ENCODE data around the gene MBNL2. TPM values are rescaled to one million over a fixed set of nuclear protein-coding genes. Genes with fewer than 3 reads are reported as not detected.
A peak's percentile ranks its signal among the peaks of the same experiment; 100 is the strongest.

MBNL2 gene
- total and polyA plus RNA-seq, 10 of the 15 experiments (the other 5 are each of a cell fraction or from before 2014, with no cell fraction given), result 1.6 to 9.7 (median 6.7) TPM

GRCh38 chr13:97433727-97434396 is 211.7 kb downstream of the MBNL2 start, which contains the start of gene RAP2A (continued):
- TF ChIP-seq ZBTB11 (CRISPR knock-in tag; IDR thresholded peaks at IDR 0.05) (no peak), TARDBP (IDR thresholded peaks at IDR 0.05; ENCODE audit: borderline replicate concordance) (no peak), PBX3 (IDR thresholded peaks at IDR 0.05; ENCODE audit: insufficient replicate concordance, low read depth, low read length) (no peak), NRF1 (conservative IDR thresholded peaks at IDR 0.05; ENCODE audit: low read depth, low read length) (peak; percentile 22; the same call in 1 of the 2 replicates), KLF5 (IDR thresholded peaks at IDR 0.05; ENCODE audit: partially characterized antibody) (peak; percentile 85), CBX3 (IDR thresholded peaks at IDR 0.05; ENCODE audit: borderline replicate concordance, low read depth) (no peak), MYB (IDR thresholded peaks at IDR 0.05; ENCODE audit: borderline replicate concordance, low read depth, low read length) (no peak), PML (IDR thresholded peaks at IDR 0.05; ENCODE audit: low read length) (no peak), HDGF (IDR thresholded peaks at IDR 0.05) (no peak), RCOR1 (conservative IDR thresholded peaks at IDR 0.05; ENCODE audit: low read depth, low read length) (no peak), FOXM1 (IDR thresholded peaks at IDR 0.05; ENCODE audit: low read depth, low read length) (no peak), YBX1 (IDR thresholded peaks at IDR 0.05) (no peak), CREB1 (IDR thresholded peaks at IDR 0.05; ENCODE audit: low read depth) (peak; percentile 15; the same call in 1 of the 2 replicates), E4F1 (IDR thresholded peaks at IDR 0.05; ENCODE audit: borderline replicate concordance, partially characterized antibody) (no peak), TCF3 (IDR thresholded peaks at IDR 0.05; ENCODE audit: borderline replicate concordance, insufficient read depth, low read depth, low read length) (0 out of 2 replicates have a peak, but pooled peaks have one; percentile 10), CHD4 (IDR thresholded peaks at IDR 0.05) (no peak), ETV6 (conservative IDR thresholded peaks at IDR 0.05 in 1 of 2, IDR thresholded peaks at IDR 0.05 in 1 of 2; ENCODE audit: borderline replicate concordance in 1 of 2, low read depth in 1 of 2) (no peak), EP300 (IDR thresholded peaks at IDR 0.05; ENCODE audit: borderline replicate concordance in 1 of 2, control insufficient read depth in 1 of 2, low read depth in 2 of 2, low read length in 2 of 2) (no peak)
- TF ChIP-seq, protein P1, sequence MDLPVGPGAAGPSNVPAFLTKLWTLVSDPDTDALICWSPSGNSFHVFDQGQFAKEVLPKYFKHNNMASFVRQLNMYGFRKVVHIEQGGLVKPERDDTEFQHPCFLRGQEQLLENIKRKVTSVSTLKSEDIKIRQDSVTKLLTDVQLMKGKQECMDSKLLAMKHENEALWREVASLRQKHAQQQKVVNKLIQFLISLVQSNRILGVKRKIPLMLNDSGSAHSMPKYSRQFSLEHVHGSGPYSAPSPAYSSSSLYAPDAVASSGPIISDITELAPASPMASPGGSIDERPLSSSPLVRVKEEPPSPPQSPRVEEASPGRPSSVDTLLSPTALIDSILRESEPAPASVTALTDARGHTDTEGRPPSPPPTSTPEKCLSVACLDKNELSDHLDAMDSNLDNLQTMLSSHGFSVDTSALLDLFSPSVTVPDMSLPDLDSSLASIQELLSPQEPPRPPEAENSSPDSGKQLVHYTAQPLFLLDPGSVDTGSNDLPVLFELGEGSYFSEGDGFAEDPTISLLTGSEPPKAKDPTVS (IDR thresholded peaks at IDR 0.05; ENCODE audit: low read depth, low read length), result no peak
- TF ChIP-seq, protein P2, sequence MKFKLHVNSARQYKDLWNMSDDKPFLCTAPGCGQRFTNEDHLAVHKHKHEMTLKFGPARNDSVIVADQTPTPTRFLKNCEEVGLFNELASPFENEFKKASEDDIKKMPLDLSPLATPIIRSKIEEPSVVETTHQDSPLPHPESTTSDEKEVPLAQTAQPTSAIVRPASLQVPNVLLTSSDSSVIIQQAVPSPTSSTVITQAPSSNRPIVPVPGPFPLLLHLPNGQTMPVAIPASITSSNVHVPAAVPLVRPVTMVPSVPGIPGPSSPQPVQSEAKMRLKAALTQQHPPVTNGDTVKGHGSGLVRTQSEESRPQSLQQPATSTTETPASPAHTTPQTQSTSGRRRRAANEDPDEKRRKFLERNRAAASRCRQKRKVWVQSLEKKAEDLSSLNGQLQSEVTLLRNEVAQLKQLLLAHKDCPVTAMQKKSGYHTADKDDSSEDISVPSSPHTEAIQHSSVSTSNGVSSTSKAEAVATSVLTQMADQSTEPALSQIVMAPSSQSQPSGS (IDR thresholded peaks at IDR 0.05; ENCODE audit: low read length), result no peak

Data from GM12878 (cell line).